Measurements from ENCODE around the gene CSMD2. TPM values are rescaled to one million over a fixed set of nuclear protein-coding genes. Genes with fewer than 3 reads are reported as not detected.

CSMD2 gene
- total RNA-seq, 1 experiment from 2014 or later = 0.22 TPM

- H3K27me3 ChIP-seq (ENCODE audit: insufficient read depth, low read length) = peaks cover 18% of the 10 kb centered on the region
- no peak overlapping the region for H3K9ac ChIP-seq (ENCODE audit: low read length)
- no peaks in the 10 kb centered on the region for H3K79me2 ChIP-seq (ENCODE audit: insufficient read depth, low read length)
- H4K20me1 ChIP-seq (ENCODE audit: insufficient read depth) = no peaks in the 10 kb centered on the region
- H2AFZ ChIP-seq (ENCODE audit: low read depth, low read length, poor library complexity, severe bottlenecking) = no peak overlapping the region
- RAD21 ChIA-PET (ENCODE audit: low non-redundant PET in 1 of 2, low total read pairs in 2 of 2, uncharacterized antibody in 2 of 2, unreplicated experiment in 2 of 2) = interaction anchor here (0.6 kb wide), 2 partner anchors 177 to 254 kb away, joined by 4 to 7 read pairs; no protein-coding TSS in a partner anchor
- no peak overlapping the region for H3K27ac ChIP-seq (ENCODE audit: low read depth, low read length)
- H3K4me1 ChIP-seq (ENCODE audit: control insufficient read depth in 1 of 2, insufficient read depth in 2 of 2, low read length in 2 of 2) = no peaks in the 10 kb centered on the region
- POLR2A ChIA-PET = no interaction called here
- no peak for TF ChIP-seq EZH2phosphoT487 (IDR thresholded peaks at IDR 0.05; ENCODE audit: borderline replicate concordance)
- TF ChIP-seq CEBPB (IDR thresholded peaks at IDR 0.05; ENCODE audit: low read depth) = no peak
- no peak for TF ChIP-seq REST (IDR thresholded peaks at IDR 0.05; ENCODE audit: low read depth)
- no peak for TF ChIP-seq ZNF274 (IDR thresholded peaks at IDR 0.05; ENCODE audit: low read depth, low read length)
- no peak for TF ChIP-seq EZH2 (IDR thresholded peaks at IDR 0.05)
- TF ChIP-seq RAD21 (IDR thresholded peaks at IDR 0.05; ENCODE audit: low read depth) = no peak
- no peak for TF ChIP-seq ATF3 (IDR thresholded peaks at IDR 0.05)
- TF ChIP-seq ZBTB33 (IDR thresholded peaks at IDR 0.05; ENCODE audit: extremely low read depth, insufficient replicate concordance, low read length) = no peak
- no peak for TF ChIP-seq MAX (IDR thresholded peaks at IDR 0.05)
- TF ChIP-seq POLR2AphosphoS5 (IDR thresholded peaks at IDR 0.05; ENCODE audit: low read depth, low read length) = no peak
- no peak for TF ChIP-seq ZFX (IDR thresholded peaks at IDR 0.05)
- no peak for TF ChIP-seq SRF (IDR thresholded peaks at IDR 0.05; ENCODE audit: low read depth)
- no peaks in the 10 kb centered on the region for H3K9me3 ChIP-seq (ENCODE audit: control insufficient read depth in 1 of 2, insufficient read depth in 1 of 2, low read depth in 1 of 2, low read length in 2 of 2)
- H3K9me2 ChIP-seq (ENCODE audit: insufficient read depth) = no peaks in the 10 kb centered on the region
- H3K4me2 ChIP-seq (ENCODE audit: low read length) = no peak overlapping the region
- DNase-seq (ENCODE audit: low read depth, low spot score) (no peak), ATAC-seq (no peak)
- H3K36me3 ChIP-seq (ENCODE audit: control insufficient read depth in 1 of 2, insufficient read depth in 2 of 2, low read length in 2 of 2) = no peaks in the 10 kb centered on the region
- no TSS peak for BruUV-seq (replicated peaks)
- intact Hi-C loops (cut with micrococcal nuclease) = loop anchor here (5.0 kb wide), 1 partner anchor 371 kb away; no protein-coding TSS in a partner anchor
- CTCF ChIA-PET = interaction anchor here (0.8 to 3.4 kb wide), 7 partner anchors 11 to 382 kb away, joined by 3 to 20 read pairs (median 8); no protein-coding TSS in a partner anchor
- no peak overlapping the region for H3K4me3 ChIP-seq (replicated peaks in 1 of 2; ENCODE audit: low read depth in 1 of 2, low read length in 2 of 2)
Measured at GRCh38 chr1:34013136-34013535, 151.9 kb downstream of the CSMD2 start.
